CD4-positive, alpha-beta T cell treated with Interleukin-4 for 1 hour (primary cell): ENCODE data around the gene CXCR6.
"Not testable (repeated sequence)": the region's sequence is repeated elsewhere in the genome, so short reads cannot be mapped to it uniquely, and the experiment has no call there.

Experiments used
- DNase-seq, 2 donors: peaks; one replicate each; pipeline ENCODE4 v3.0.0-alpha.2; 2020 to 2022

The CXCR6 gene

GRCh38 chr3:45992133-45992729 is 49.0 kb downstream of the CXCR6 start:
- no peak for DNase-seq

- no peak for DNase-seq
Measured at GRCh38 chr3:45992821-45993221, 49.6 kb downstream of the CXCR6 start.

GRCh38 chr3:45993421-45994027 is 50.3 kb downstream of the CXCR6 start:
- DNase-seq = peak; percentile 31 to 55

- peak; percentile 52 to 71 for DNase-seq
Measured at GRCh38 chr3:45994419-45995235, 51.4 kb downstream of the CXCR6 start.

GRCh38 chr3:45995236-45996192 is 52.2 kb downstream of the CXCR6 start, which contains the start of gene FYCO1:
Gene FYCO1 (minus strand): TSS chr3:45995824. CDS start chr3:45984910, 10,914 bp downstream.
- peak; percentile 89 to 91 for DNase-seq

GRCh38 chr3:45997499-45997898 is 54.2 kb downstream of the CXCR6 start:
- not testable (repeated sequence) for DNase-seq

GRCh38 chr3:45997942-45998341 is 54.7 kb downstream of the CXCR6 start:
- no peak for DNase-seq
